Stimulated activated CD4-positive, alpha-beta T cell treated with anti-CD3 and anti-CD28 coated beads, Interleukin-2, amount 100 ng/mL, for 24 hours (primary cell): ENCODE data around the gene SOX11.

Experiments
- DNase-seq, 2 donors: peaks; one replicate each; pipeline ENCODE4 v3.0.0-alpha.2; 2020

Gene SOX11

DNA sequence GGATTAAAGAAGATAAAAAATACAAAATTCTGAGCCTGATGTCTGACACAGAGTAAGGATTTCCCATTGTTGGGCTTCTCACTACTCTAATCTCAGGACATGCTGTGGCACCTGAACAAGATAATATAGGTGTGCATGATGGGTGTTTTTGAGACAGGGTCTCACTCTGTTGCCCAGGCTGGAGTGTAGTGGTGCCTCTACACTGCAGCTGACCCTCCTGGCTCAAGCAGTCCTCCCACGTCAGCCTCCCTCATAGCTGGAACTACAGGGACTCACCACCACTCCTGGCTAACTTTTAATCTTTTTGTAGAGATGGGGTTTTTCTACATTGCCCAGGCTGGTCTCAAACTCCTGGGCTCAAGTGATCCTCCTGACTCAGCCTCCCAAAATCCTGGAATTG, 32.9 kb downstream of the SOX11 start:
- no peak for DNase-seq

DNA sequence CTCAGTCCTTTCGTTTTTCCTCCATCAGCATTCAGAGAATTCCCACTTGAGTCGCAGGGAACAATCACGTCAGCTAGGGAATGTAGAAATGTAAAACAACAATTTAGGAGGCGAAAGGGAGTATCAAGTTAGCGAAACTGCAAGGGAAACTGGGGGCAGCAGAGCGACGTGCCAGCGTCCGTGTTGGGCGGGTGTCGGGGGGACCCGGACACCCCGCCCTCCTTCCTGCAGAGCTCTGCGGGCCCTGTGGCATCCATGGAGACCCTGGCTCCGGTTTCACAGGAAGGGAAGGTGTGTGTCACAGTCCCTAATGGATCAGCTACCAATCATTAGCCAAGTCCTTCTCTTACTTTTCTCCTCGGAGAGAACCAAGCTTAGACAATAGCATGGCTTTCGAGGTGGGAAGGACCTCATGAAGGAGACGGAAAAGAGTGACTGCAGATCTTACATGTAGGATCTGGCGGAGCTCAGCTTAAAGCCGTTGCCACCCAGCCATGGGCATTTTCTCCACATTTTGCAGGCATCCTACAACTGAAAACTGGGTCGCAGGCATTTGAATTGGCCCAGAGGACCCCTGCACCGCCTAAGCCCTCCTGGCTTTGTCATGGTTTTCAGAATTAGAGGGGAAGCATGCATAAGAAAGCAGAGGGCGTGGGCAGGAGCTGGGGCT, 33.7 kb downstream of the SOX11 start:
- DNase-seq = no peak

DNA sequence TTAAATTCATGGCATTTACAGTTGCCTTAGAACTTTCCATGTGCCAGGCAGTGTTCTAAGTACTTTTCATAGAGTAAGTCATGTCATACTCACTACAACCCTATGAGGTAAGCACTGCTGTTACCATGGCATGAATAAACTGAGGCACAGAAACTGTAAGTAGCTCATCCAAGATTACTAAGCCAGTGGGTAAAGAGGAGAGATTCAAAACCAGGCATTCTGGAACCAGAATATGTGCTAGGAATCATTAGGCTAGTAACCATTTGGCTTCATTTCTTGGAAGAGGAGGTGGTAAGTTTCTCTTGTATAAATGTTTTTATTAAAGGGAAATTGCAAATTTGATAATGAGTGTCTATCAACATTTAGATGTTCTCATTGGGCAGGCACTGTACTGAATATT, 35.1 kb downstream of the SOX11 start:
- no peak for DNase-seq

DNA sequence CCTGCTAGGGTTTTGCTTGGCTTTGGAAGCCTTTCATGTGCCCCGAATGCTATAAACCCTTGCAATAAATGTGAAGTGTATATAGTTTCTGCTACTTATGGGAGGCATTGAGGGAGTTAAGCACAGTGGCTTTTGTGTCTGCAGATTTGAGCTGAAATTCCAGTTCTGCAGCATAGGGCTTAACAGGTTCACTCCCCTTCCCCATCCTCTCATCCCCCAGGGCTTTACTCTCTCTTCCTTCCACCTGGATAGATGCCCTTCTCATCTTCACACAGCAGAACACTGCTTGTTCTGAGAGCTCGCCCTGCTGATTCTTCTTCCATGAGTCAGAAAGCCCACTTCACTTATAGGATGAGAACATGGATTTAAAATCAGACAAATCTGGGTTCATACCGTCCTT, 37.2 kb downstream of the SOX11 start:
- no peak for DNase-seq

DNA sequence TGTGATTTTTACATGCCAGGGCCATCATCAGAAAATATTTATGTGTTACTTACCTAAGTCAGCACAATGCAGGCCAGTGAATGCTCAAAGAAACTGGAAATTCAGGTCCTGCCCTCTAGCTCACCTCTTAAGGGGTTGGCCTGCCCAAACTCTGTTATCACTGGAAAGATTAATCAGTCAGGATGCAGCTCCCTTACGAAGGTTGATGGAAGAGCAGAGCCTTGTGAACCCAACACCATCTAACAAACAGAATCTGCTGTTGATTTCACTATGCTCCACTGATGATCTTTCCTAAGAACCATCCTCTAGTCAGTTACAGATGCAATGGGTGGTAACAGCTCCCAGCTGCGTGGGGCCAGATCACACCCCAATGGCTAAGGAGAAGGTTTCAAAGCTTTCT, 38.2 kb downstream of the SOX11 start:
- DNase-seq = no peak

DNA sequence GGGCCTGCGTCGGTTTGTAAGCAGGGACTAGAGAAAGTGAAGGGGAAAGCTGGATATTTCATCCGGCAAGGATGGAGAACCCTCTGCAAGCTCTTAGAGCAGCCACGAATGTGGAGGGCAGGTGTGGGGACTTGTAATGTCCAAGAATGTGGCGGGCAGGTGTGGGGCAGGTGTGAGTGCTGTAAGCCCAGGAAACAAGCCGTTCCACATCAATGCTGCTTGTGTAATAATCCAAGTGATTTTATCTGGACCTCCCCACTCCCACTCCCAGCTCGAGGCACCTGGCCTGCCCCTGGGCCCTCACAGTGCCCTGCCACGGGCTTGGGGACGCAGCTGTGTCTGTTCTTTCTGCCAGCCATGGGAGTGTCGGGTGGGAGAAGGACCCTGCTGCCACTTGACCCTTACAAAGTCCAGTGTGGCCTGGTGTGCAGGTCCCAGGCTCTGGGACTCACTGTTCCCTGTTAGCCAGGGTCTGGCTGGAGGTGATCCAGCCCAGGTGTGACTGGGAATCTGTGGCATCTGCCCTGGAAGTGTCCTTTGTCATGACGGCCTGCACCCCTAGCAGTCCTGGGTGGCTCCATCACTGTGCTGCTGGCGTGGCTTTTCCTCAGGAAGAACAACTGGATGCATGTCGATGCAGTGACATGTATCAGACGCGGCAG, 42.8 kb downstream of the SOX11 start:
- DNase-seq = no peak

DNA sequence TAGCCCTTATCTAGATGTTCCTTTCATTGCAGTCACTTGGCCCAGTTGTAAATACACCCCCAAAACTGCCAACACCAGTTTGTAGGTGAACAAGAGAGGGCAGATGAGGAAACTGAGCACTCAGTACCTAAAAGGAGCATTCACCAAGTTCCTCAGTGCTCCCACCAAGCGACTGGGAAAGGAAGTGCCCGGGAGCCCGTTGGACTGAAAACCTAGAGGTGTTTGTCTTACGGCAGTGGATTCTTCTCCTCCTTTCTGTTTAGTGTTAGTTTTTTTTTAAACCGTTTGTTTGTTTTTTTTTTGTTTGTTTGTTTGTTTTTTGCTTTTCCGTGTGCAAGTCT, 43.3 kb downstream of the SOX11 start:
- DNase-seq = no peak

DNA sequence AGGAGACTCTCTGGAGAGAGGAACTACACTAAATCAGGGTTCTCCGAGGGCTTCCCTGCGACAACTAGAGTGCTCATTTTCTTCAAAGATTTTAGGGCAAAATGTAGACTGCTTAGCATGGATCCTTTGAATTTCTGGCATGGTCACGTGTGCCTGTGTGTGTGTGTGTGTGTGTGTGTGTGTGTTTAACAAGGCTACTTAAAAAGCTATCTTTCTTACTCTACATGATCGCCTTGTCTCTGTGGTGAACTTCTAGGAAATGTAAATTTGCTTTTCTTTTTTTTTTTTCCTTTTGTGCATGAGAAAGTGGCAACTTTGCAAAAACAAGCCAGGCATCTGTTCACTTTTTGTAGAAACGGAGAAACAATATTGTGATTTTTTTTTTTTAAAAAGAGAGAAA, 43.9 kb downstream of the SOX11 start:
- no peak for DNase-seq

DNA sequence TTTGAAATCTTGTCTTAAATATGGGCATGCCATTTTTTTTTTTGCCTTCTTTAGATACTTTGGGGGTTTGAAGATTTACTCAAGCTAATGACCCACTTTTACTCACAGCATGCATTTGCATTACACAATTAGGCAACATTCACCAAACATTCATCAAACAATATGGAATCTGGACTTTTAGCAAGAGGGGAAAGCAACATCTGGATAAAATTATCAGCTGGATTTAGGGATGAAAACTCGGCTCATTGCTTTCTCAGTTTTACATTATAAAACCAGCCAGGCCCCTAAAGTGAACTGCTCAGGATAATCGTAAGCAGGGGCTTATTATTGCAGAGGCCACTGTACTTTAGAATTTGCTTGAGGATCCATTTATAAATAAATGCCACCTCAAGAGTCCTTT, 44.7 kb downstream of the SOX11 start:
- no peak for DNase-seq

DNA sequence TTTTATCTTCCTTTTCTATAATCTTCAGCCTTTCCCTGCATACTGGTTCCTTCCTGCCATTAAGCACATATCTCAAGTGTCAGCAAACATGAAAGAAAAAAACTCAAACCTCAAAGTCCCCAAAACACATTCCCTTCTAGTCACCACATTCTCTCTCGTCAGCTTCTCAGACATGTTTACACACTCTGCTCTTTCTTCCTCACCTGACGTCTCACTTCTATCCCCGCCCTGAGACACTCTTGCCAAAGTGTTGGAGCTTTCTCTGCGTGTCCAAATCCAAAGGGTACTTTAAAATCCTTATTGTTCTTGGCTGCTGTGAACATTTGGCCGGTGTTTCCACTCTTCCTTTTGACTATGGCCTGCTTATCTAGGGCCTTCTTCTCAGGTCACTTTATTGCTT, 47.9 kb downstream of the SOX11 start:
- DNase-seq = no peak

DNA sequence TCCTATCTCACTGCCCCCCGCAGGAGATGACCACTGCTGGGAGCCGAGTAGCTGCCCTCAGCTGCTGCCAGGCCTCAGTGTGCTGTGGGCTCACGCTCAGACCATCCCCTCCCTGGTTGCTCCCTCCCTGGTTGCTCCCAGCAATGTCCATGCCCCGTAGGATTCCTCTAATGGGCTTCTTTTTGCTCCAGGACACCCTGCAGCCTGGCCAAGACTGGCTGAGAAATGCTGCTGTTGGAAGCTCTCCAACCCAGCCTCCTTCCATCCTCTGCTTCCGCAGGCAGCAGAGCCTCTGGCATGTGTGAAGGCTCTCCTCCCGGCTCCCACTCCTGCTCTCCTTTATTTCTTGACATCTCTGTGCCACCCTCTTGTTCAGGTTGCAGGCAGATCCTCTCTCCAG, 48.6 kb downstream of the SOX11 start:
- DNase-seq = no peak

DNA sequence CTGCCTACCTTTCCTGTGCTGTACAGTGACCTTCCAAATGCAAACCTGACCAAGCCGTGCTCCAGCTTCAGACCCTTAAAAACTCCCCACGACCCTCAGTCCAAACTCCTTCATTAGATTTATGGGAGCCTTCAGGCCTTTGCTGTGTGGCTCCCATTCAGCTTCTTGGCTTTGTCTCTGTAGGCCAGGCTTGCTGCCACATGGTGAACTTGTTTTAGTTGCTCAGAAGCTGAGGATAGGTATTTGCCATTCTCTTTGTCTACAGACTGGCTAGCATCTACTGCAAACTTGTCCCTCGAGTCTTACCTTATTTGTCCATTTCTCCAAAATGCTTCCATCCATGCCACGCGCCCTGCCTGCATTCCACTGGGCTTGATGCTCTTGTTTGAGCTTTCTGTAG, 49.1 kb downstream of the SOX11 start:
- DNase-seq = no peak

DNA sequence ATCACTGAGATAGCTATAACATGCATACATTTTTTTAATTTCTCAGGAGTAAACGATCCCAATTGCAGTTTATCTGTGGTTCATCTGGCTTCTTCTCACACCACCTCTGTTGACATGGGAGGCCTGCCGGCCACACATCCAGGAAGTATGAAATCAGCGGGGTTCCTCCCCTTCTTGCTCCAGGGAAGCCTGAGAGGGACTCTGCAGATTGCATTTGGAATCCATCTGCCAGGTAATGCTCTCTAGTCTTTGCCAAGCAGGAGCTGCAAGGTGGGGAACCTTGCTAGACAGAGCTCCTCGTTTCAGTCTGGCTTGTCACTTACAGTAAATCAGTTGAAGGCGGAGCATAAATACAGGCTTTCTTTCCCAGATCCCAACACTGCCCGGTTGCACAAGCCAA, 49.9 kb downstream of the SOX11 start:
- no peak for DNase-seq

DNA sequence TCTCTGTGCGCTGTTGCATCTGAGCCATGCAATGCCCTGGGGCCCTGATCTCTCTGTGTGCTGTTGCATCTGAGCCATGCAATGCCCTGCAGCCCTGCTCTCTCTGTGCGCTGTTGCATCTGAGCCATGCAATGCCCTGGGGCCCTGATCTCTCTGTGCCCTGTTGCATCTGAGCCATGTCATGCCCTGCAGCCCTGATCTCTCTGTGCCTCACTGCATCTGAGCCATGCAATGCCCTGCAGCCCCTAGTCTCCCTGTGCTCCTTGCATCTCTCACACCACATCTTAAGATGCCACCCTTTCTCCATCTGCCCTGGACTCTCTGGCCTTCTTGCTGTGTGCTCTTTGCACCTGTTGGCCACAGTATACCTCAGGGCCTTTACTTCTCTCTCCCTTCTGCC, 56.2 kb downstream of the SOX11 start:
- DNase-seq = no peak

DNA sequence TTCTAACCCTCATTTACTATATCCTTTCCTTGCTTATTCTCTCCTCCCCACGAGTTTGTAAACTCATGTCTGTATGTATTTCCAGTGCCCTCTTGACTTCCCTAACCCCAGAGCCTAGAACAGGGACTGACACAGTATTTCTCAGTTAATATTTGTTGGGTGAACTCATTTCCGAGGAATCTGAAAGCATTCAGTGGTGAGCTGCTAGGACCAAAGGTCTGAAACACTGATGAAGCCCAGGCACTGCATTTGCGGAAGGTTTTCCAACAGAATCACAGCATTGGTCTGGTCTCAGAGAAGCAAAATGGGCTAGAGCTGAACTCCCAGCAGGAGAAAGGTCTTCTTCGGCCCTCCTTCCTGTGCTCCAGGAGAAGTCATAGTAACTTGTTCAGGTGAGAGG, 56.8 kb downstream of the SOX11 start:
- no peak for DNase-seq

DNA sequence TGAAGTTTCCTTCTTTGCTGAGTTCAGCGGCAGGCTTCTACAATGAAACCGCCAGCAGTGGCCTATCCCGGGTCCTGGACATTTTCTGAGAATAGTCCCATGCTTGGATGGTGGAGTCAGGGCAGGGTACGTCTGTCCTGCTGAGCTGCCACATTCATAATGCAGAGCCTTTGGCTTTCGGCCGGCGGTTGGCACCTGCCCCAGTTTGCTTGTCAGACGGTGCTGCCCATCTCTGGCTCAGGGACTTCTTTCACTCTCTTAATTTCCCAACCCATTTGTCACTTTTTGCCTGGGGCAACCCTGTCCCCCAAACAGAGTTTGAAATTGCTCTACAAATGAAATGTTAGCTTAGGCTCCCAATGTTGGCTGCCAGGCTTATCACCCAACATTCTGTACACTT, 57.2 kb downstream of the SOX11 start:
- DNase-seq = no peak
